Ishikawa (cell line): ENCODE results near the gene EVL.

Experiments
- FOXM1 ChIP-seq: IDR thresholded peaks from 2 replicates; pipeline ENCODE4 v1.6.1; 2012; ENCODE audit warnings: low read depth, borderline replicate concordance
- MAX ChIP-seq: IDR thresholded peaks from 2 replicates; pipeline ENCODE4 v1.6.1; 2012
- REST ChIP-seq: IDR thresholded peaks from 2 replicates; pipeline ENCODE4 v1.6.1; 2012; ENCODE audit warnings: low read depth, mild to moderate bottlenecking
- ZBTB7A ChIP-seq: IDR thresholded peaks from 2 replicates; pipeline ENCODE4 v1.6.1; 2012; ENCODE audit warnings: low read depth

GRCh38 chr14:100147691-100148464 lies 82.7 kb downstream of the EVL start:
- TF ChIP-seq ZBTB7A: no peak
- TF ChIP-seq FOXM1: no peak
- TF ChIP-seq MAX: no peak
- TF ChIP-seq REST: no peak
